ENCODE measurements around the gene TAS2R10. TPM values are rescaled to one million over a fixed set of nuclear protein-coding genes. Genes with fewer than 3 reads are reported as not detected.

TAS2R10 gene, protein sequence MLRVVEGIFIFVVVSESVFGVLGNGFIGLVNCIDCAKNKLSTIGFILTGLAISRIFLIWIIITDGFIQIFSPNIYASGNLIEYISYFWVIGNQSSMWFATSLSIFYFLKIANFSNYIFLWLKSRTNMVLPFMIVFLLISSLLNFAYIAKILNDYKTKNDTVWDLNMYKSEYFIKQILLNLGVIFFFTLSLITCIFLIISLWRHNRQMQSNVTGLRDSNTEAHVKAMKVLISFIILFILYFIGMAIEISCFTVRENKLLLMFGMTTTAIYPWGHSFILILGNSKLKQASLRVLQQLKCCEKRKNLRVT
- total RNA-seq (2021; fragmentation: NEBNext Ultra II Directional; extraction: Animal tissue kit (Norgen Biotek cat#: 25700)) = under 1 TPM in 2 of 6 experiments, not detected in 4; 0.16 to 0.18 TPM
- long read RNA-seq = 0 reads

DNA sequence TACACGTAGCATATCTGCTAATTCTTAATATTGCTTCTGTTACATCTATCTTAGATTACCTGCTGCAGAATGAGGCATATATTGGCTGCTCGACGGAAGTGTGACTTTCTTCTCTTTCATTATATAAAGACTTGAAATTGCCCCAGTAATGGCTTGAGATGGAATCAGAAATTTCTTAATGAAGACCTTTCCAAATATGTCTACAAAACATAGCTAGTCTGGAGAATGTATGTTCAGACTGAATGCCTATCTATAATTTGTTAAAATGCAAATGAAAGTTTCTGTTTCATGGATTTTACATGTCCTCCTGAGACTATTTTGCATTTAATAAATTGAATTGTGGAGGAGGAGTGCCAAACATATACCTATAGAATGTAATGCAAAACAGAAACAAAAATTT, at the start of gene TAS2R10:
TAS2R10 (minus strand) TSS at position 101 of the 400 bp plus-strand sequence; CDS start at position 12, 89 bp downstream.
- Mint-ChIP-seq H3K9me3 (no peaks in the 10 kb centered on the region), H3K27me3 (ENCODE audit: insufficient read depth) (no peaks in the 10 kb centered on the region; the same call in 1 of the 2 replicates), H3K4me3 (no peak within 1 kb of the TSS), H3K27ac (no peak within 1 kb of the TSS), H3K36me3 (ENCODE audit: low read depth) (no peaks in the 10 kb centered on the region), H3K4me1 (ENCODE audit: low read depth) (peaks cover 12% of the 10 kb centered on the region; the same call in 1 of the 2 replicates)
- DNase-seq = no peak
- no peak for TF ChIP-seq CTCF (IDR thresholded peaks at IDR 0.05)

DNA sequence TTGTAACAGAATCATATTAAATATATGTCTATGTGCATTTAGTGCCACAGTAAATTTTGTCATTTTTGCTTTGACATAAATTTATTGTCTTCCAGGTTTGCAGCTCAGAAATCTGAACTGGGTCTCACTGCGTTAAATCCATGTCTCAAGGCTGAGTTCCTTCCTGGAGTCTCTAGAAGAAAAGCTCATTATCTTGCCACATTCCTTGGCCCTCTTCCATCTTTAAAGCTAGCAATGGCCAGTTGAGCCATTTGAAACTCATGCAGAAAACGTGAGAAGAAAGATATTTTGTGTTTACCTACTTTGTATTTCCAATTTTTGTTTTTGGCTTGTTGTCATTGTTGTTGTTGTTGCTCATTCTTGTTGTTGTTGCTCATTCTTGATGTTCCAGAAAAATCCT, 47.2 kb upstream of the TAS2R10 start:
- H3K27ac Mint-ChIP-seq = no peak overlapping the region
- no peak for TF ChIP-seq CTCF (IDR thresholded peaks at IDR 0.05)
- 0 out of 2 replicates have a peak, but pooled peaks cover 4% of the 10 kb centered on the region for H3K4me1 Mint-ChIP-seq (ENCODE audit: low read depth)
- H3K4me3 Mint-ChIP-seq = no peak overlapping the region
- no peaks in the 10 kb centered on the region; the same call in 1 of the 2 replicates for H3K27me3 Mint-ChIP-seq (ENCODE audit: insufficient read depth)
- H3K36me3 Mint-ChIP-seq (ENCODE audit: low read depth) = peaks cover 25% of the 10 kb centered on the region
- DNase-seq = no peak
- no peaks in the 10 kb centered on the region for H3K9me3 Mint-ChIP-seq

GRCh38 chr12:10867381-10867780, 41.2 kb upstream of the TAS2R10 start:
- Mint-ChIP-seq H3K27ac (no peak overlapping the region), H3K27me3 (ENCODE audit: insufficient read depth) (no peaks in the 10 kb centered on the region), H3K4me1 (ENCODE audit: low read depth) (no peaks in the 10 kb centered on the region; the same call in 1 of the 2 replicates), H3K4me3 (no peak overlapping the region), H3K9me3 (no peaks in the 10 kb centered on the region; the same call in 1 of the 2 replicates), H3K36me3 (ENCODE audit: low read depth) (peaks cover under 1% of the 10 kb centered on the region; the same call in 1 of the 2 replicates)
- TF ChIP-seq CTCF (IDR thresholded peaks at IDR 0.05) = no peak
- no peak for DNase-seq

DNA sequence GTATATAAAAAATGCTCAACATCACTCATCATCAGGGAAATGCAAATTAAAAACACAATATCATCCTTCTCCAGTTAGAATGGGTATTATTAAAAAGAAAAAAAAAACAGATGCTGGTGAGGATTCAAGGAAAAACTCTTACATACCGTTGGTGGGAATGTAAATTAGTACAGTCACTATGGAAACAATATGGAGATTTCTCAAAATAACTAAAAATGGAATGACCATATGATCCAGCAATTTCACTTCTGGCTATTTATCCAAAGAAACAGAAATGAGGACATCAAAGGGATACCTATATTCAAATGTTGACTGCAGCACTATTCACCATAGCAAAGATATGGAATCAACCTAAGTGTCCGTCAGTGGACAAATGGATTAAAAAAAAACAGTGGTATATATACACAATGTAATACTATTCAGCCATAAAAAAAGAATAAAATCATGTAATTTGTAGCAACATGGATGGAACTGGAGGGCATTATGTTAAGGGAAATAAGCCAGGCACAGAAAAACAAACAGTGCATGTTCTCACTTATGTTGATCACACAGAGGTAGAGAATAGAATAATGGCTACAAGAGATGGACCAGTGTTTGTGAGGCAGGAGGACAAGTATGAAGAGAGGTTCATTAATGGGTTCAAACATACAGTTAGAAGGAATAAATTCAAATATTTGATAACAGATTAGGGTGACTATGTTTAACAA, 37.5 kb upstream of the TAS2R10 start:
- no peaks in the 10 kb centered on the region; the same call in 1 of the 2 replicates for H3K9me3 Mint-ChIP-seq
- H3K27ac Mint-ChIP-seq = no peak overlapping the region
- no peaks in the 10 kb centered on the region for H3K27me3 Mint-ChIP-seq (ENCODE audit: insufficient read depth)
- TF ChIP-seq CTCF (IDR thresholded peaks at IDR 0.05) = no peak
- peaks cover 22% of the 10 kb centered on the region for H3K36me3 Mint-ChIP-seq (ENCODE audit: low read depth)
- H3K4me3 Mint-ChIP-seq = no peak overlapping the region
- H3K4me1 Mint-ChIP-seq (ENCODE audit: low read depth) = peaks cover 10% of the 10 kb centered on the region
- no peak for DNase-seq

- Mint-ChIP-seq H3K4me1 (ENCODE audit: low read depth) (peaks cover 10% of the 10 kb centered on the region), H3K27ac (no peak overlapping the region), H3K4me3 (no peak overlapping the region), H3K27me3 (ENCODE audit: insufficient read depth) (no peaks in the 10 kb centered on the region), H3K9me3 (peaks cover 12% of the 10 kb centered on the region), H3K36me3 (ENCODE audit: low read depth) (peaks cover 45% of the 10 kb centered on the region)
- no peak for DNase-seq
- no peak for TF ChIP-seq CTCF (IDR thresholded peaks at IDR 0.05)
Measured at GRCh38 chr12:10861366-10861765, 35.2 kb upstream of the TAS2R10 start.
